MCF 10A (cell line): Measurements from ENCODE around the gene SECISBP2. TPM values are rescaled to one million over a fixed set of nuclear protein-coding genes. Genes with fewer than 3 reads are reported as not detected.

Experiments used
- BruUV-seq: library from RNA; stranded (reverse); fragments of 400-500 nt; replicated peaks from 2 replicates; lab custom pipeline; 2021; lab: Mats Ljungman, UMichigan
- CTCF ChIA-PET: fragments of 300-600 bp; sonication (Branson Sonifier 250); formaldehyde crosslinking; extraction: SDS; loops from one replicate; lab custom pipeline; 2021; ENCODE audit warnings: antibody characterized with exemption, inconsistent platforms; lab: Yijun Ruan, JAX
- POLR2A ChIA-PET: fragments of 300-600, 350-650 bp; sonication (Branson Sonifier 250); formaldehyde crosslinking; extraction: SDS; loops from one replicate; lab custom pipeline; 2020; ENCODE audit warnings: antibody characterized with exemption, inconsistent platforms; lab: Yijun Ruan, JAX
- DNase-seq: peaks from one replicate; pipeline ENCODE4 v3.0.0-alpha.2; 2018; ENCODE audit not compliant: unreplicated experiment
- H3K27ac Mint-ChIP-seq: one replicate; pipeline ENCODE4 v1.8.0; 2022; ENCODE audit warnings: mild to moderate bottlenecking, low read depth, mixed read lengths; ENCODE audit not compliant: unreplicated experiment
- H3K27me3 Mint-ChIP-seq: one replicate; pipeline ENCODE4 v1.8.0; 2022; ENCODE audit warnings: mixed read lengths; ENCODE audit not compliant: insufficient read depth, unreplicated experiment
- H3K36me3 Mint-ChIP-seq: one replicate; pipeline ENCODE4 v1.8.0; 2022; ENCODE audit warnings: mild to moderate bottlenecking, moderate library complexity, mixed read lengths; ENCODE audit not compliant: insufficient read depth, unreplicated experiment
- H3K4me1 Mint-ChIP-seq: one replicate; pipeline ENCODE4 v1.8.0; 2022; ENCODE audit warnings: mixed read lengths; ENCODE audit not compliant: insufficient read depth, unreplicated experiment
- H3K4me3 Mint-ChIP-seq: one replicate; pipeline ENCODE4 v1.8.0; 2022; ENCODE audit warnings: mild to moderate bottlenecking, moderate library complexity, mixed read lengths; ENCODE audit not compliant: unreplicated experiment
- H3K9me3 Mint-ChIP-seq: one replicate; pipeline ENCODE4 v1.8.0; 2022; ENCODE audit warnings: mixed read lengths; ENCODE audit not compliant: unreplicated experiment
- intact Hi-C: fragments of 100-400 bp; cut with micrococcal nuclease; formaldehyde crosslinking; loops from 2 replicates; pipeline ENCODE4 v1.14.1; 2022
- total RNA-seq: library from RNA; stranded (reverse); gene quantifications from 2 replicates; pipeline ENCODE4 v1.2.3, GENCODE V29; 2022
- TF ChIP-seq, protein P1 (sequence below): fragments of 200-600 bp; IDR thresholded peaks from one replicate; pipeline ENCODE4 v1.8.0; 2022; ENCODE audit warnings: antibody characterized with exemption, mild to moderate bottlenecking; ENCODE audit not compliant: unreplicated experiment

Gene SECISBP2
- total RNA-seq, 1 experiment from 2014 or later, result 38.9 TPM

DNA sequence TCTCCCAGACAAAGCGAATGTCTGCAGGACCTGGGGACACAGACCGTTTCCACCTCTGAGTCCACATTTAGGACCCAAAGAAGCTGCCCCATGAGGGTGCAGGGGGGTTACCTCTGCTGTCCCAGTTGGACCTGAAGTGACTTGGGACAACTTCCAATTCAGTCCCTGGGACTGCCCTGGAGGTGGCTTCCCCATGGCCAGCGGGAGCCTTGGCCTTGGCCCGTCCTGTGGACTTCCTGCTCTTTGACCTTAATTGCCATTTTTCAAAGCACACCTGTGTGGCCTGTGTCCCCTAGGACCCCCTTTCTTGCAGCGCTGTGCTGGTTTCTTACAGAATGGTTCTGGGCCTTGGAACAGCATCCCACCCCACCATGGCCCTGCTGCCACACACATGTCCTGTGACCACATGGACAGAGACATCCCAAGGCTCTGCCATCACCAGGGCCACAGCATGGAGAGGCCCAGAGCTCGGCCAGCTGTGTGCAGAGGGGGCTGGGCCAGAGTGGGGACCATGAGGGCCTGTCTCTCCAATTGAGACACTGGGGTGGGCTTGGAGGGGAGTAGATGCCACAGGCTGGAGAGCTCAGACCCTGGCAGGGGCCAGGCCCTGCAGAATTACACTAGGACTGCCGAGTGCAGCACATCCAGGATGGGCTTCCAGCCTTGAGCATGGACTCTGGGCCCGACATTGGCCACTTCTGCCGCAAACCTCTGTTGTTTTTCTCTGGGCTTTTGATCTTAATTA lies 45.8 kb downstream of the SECISBP2 start:
- Mint-ChIP-seq H3K4me1 (no peaks in the 10 kb centered on the region), H3K4me3 (no peak overlapping the region), H3K9me3 (no peaks in the 10 kb centered on the region), H3K27me3 (no peaks in the 10 kb centered on the region), H3K36me3 (peaks cover 29% of the 10 kb centered on the region), H3K27ac (no peak overlapping the region)
- no TSS peak for BruUV-seq
- intact Hi-C loops, result no loop called here
- POLR2A ChIA-PET, result no interaction called here
- CTCF ChIA-PET, result interaction anchor here (0.6 to 2.5 kb wide), 2 partner anchors 144 to 185 kb away, joined by 3 to 7 read pairs; no protein-coding TSS in a partner anchor
- DNase-seq, result no peak
- TF ChIP-seq, protein P1, sequence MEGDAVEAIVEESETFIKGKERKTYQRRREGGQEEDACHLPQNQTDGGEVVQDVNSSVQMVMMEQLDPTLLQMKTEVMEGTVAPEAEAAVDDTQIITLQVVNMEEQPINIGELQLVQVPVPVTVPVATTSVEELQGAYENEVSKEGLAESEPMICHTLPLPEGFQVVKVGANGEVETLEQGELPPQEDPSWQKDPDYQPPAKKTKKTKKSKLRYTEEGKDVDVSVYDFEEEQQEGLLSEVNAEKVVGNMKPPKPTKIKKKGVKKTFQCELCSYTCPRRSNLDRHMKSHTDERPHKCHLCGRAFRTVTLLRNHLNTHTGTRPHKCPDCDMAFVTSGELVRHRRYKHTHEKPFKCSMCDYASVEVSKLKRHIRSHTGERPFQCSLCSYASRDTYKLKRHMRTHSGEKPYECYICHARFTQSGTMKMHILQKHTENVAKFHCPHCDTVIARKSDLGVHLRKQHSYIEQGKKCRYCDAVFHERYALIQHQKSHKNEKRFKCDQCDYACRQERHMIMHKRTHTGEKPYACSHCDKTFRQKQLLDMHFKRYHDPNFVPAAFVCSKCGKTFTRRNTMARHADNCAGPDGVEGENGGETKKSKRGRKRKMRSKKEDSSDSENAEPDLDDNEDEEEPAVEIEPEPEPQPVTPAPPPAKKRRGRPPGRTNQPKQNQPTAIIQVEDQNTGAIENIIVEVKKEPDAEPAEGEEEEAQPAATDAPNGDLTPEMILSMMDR, result no peak

DNA sequence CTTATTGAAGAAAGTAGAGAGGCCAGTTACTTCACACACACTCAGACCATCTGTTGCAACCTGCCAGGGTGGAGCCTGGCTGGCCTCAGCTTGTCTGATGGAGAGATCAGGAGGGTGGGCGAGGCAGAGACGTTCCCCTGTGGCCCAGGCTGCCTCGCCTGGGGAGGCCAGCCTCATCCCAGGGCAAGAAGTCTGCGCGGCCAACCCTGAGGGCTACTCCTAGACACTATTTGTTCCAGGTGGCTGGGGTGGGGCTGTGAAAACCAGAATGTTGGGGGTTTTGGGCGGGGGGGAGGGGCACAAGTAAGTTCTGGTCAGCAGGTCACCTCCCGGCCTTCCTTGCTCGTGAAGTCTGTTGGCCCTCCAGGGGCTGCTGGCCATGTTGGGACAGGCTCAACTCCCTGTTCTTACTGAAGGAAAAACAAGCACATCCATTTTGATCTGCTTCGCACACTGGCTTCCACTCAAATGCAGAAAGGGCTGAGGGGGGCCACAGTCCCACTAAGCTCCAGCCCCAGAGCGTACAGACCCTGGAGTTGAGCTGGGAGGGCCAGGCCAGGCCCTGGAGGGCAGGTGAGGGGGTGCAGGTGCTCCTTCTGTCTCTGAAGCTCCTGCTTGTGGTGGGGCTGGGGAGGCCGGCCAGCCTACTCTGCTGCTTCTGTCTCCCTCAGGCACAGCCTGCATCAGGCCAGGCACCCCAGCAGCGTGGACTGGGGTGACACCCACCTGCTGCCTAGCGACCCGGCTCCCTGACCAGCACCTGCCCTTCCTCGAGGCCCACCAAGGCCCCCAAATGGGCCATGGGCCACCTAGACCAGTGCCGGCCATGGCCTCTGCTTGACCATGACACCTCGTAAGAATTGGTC lies 46.6 kb downstream of the SECISBP2 start:
- H3K27ac Mint-ChIP-seq, result no peak overlapping the region
- intact Hi-C loops, result no loop called here
- no peaks in the 10 kb centered on the region for H3K9me3 Mint-ChIP-seq

DNA sequence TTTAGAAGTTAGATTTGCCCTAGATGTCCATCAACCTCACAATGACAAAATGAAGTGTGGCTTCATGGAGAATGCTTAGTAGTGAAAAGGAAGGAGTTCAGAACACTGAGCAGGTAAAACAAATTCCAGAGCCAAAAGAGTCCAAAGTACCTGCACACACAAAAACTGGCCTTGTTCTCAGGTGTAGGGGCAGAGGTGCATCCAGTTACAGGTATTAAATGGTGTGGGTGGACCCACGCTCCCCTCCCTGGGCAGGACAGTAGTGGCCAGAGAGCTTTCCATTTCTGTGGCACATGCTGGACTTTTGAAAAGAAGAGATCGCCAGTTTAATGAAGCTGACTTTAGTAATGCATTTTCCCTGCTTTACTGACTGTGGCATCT lies 47.2 kb downstream of the SECISBP2 start:
- H3K27ac Mint-ChIP-seq, result no peak overlapping the region
- peaks cover 17% of the 10 kb centered on the region for H3K36me3 Mint-ChIP-seq
- no peak for DNase-seq
- H3K4me3 Mint-ChIP-seq, result no peak overlapping the region
- no peaks in the 10 kb centered on the region for H3K27me3 Mint-ChIP-seq
- TF ChIP-seq, protein P1, result no peak
- intact Hi-C loops, result no loop called here
- POLR2A ChIA-PET, result no interaction called here
- no peaks in the 10 kb centered on the region for H3K9me3 Mint-ChIP-seq
- H3K4me1 Mint-ChIP-seq, result no peaks in the 10 kb centered on the region
- no TSS peak for BruUV-seq
- CTCF ChIA-PET, result no interaction called here

More for the DNA sequence above, 46.6 kb downstream of the SECISBP2 start:
- TF ChIP-seq, protein P1, result no peak
- CTCF ChIA-PET, result interaction anchor here (0.6 kb wide), 1 partner anchor 143 kb away, joined by 3 read pairs; no protein-coding TSS in a partner anchor
- Mint-ChIP-seq H3K36me3 (peaks cover 24% of the 10 kb centered on the region), H3K27me3 (no peaks in the 10 kb centered on the region), H3K4me3 (no peak overlapping the region), H3K4me1 (no peaks in the 10 kb centered on the region)
- POLR2A ChIA-PET, result no interaction called here
- DNase-seq, result peak; percentile 19
- no TSS peak for BruUV-seq

DNA sequence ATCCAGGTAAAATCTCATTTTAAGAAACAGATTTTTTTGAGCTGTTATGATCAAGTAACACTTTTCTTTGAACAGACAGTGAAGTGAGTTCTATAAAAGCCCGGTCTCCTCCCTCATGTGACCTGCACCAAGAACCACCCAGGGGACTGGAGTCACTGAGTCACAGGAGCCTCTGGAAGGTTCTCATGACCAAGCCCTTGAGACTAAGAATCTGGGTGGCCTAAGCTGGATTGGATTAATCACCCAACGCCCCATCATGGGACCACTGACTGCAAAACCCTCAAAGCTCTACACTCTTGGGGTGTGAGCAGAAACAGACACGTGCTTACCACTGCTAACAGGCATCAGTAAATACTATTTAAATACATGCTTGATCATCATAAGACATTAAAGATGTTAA lies 48.4 kb downstream of the SECISBP2 start:
- Mint-ChIP-seq H3K9me3 (no peaks in the 10 kb centered on the region), H3K4me1 (no peaks in the 10 kb centered on the region), H3K36me3 (peaks cover 6% of the 10 kb centered on the region), H3K27ac (no peak overlapping the region), H3K4me3 (no peak overlapping the region), H3K27me3 (no peaks in the 10 kb centered on the region)
- intact Hi-C loops, result no loop called here
- ChIA-PET CTCF (interaction anchor here (1.2 kb wide), 1 partner anchor 181 kb away, joined by 3 read pairs; no protein-coding TSS in a partner anchor), POLR2A (no interaction called here)
- DNase-seq, result no peak
- TF ChIP-seq, protein P1, result no peak
- no TSS peak for BruUV-seq
